HEK293T (cell line): ENCODE measurements around the gene KIF1A.

Experiments
- CTCF ChIA-PET: fragments of 350-600 bp; formaldehyde crosslinking; extraction: SDS; loops from one replicate; lab custom pipeline; 2021; ENCODE audit warnings: antibody characterized with exemption, inconsistent platforms; lab: Yijun Ruan, JAX
- POLR2A ChIA-PET: fragments of 350-600 bp; formaldehyde crosslinking; extraction: SDS; loops from one replicate; lab custom pipeline; 2020; ENCODE audit warnings: antibody characterized with exemption, inconsistent platforms; lab: Yijun Ruan, JAX
- DNase-seq: peaks from one replicate; pipeline ENCODE4 v3.0.0; 2012; ENCODE audit warnings: mixed read lengths; ENCODE audit errors: extremely low spot score
- ARNT ChIP-seq: fragments of 450-650 bp; IDR thresholded peaks from 2 replicates; pipeline ENCODE4 v1.6.1; 2017; ENCODE audit warnings: mild to moderate bottlenecking
- BHLHE40 ChIP-seq: fragments of 450-650 bp; IDR thresholded peaks from 2 replicates; pipeline ENCODE4 v1.6.1; 2016; ENCODE audit warnings: mild to moderate bottlenecking, moderate library complexity, borderline replicate concordance
- CTBP1 ChIP-seq: fragments of 450-650 bp; IDR thresholded peaks from 2 replicates; pipeline ENCODE4 v1.6.1; 2016; ENCODE audit warnings: borderline replicate concordance
- ELF4 ChIP-seq: fragments of 450-650 bp; IDR thresholded peaks from 2 replicates; pipeline ENCODE4 v1.6.1; 2017; ENCODE audit warnings: antibody characterized with exemption
- FOXA1 ChIP-seq: fragments of 450-650 bp; IDR thresholded peaks from 2 replicates; pipeline ENCODE4 v1.6.1; 2016; ENCODE audit warnings: mild to moderate bottlenecking
- FOXK2 ChIP-seq: fragments of 450-650 bp; IDR thresholded peaks from 2 replicates; pipeline ENCODE4 v1.6.1; 2016; ENCODE audit warnings: mild to moderate bottlenecking
- FOXM1 ChIP-seq: fragments of 450-650 bp; IDR thresholded peaks from 2 replicates; pipeline ENCODE4 v1.6.1; 2017; ENCODE audit warnings: mild to moderate bottlenecking, borderline replicate concordance
- HDGF ChIP-seq: fragments of 450-650 bp; IDR thresholded peaks from 2 replicates; pipeline ENCODE4 v1.6.1; 2017; ENCODE audit warnings: antibody characterized with exemption, borderline replicate concordance
- L3MBTL2 ChIP-seq: fragments of 450-650 bp; conservative IDR thresholded peaks from 2 replicates; pipeline ENCODE4 v1.6.1; 2016; ENCODE audit warnings: mild to moderate bottlenecking
- LEF1 ChIP-seq: fragments of 450-650 bp; IDR thresholded peaks from 2 replicates; pipeline ENCODE4 v1.6.1; 2017; ENCODE audit warnings: mild to moderate bottlenecking, borderline replicate concordance
- NFRKB ChIP-seq: fragments of 450-650 bp; IDR thresholded peaks from 2 replicates; pipeline ENCODE4 v1.6.1; 2016; ENCODE audit warnings: mild to moderate bottlenecking, moderate library complexity
- PKNOX1 ChIP-seq: fragments of 450-650 bp; IDR thresholded peaks from 2 replicates; pipeline ENCODE4 v1.6.1; 2016
- SP1 ChIP-seq: fragments of 450-650 bp; IDR thresholded peaks from 2 replicates; pipeline ENCODE4 v1.6.1; 2017
- SUZ12 ChIP-seq: fragments of 450-650 bp; IDR thresholded peaks from 2 replicates; pipeline ENCODE4 v1.6.1; 2016; ENCODE audit warnings: mild to moderate bottlenecking
- TARDBP ChIP-seq: fragments of 450-650 bp; IDR thresholded peaks from 2 replicates; pipeline ENCODE4 v1.6.1; 2016
- ZNF384 ChIP-seq: fragments of 450-650 bp; IDR thresholded peaks from 2 replicates; pipeline ENCODE4 v1.6.1; 2016

Gene KIF1A

GRCh38 chr2:240711701-240712100 is 108.3 kb downstream of the KIF1A start:
- CTCF ChIA-PET, result no interaction called here
- no peak for DNase-seq
- POLR2A ChIA-PET, result no interaction called here
- TF ChIP-seq CTBP1 (no peak), ELF4 (no peak), SP1 (no peak)

GRCh38 chr2:240711296-240711695 is 108.7 kb downstream of the KIF1A start:
- CTCF ChIA-PET, result interaction anchor here (0.6 kb wide), 1 partner anchor 12 kb away, joined by 3 read pairs; no protein-coding TSS in a partner anchor

GRCh38 chr2:240708457-240708856 is 111.6 kb downstream of the KIF1A start:
- POLR2A ChIA-PET, result no interaction called here
- no peak for DNase-seq
- CTCF ChIA-PET, result no interaction called here
- no peak for TF ChIP-seq SUZ12
- TF ChIP-seq TARDBP, result no peak
- TF ChIP-seq LEF1, result no peak
- no peak for TF ChIP-seq FOXK2
- no peak for TF ChIP-seq FOXA1
- TF ChIP-seq FOXM1, result no peak
- no peak for TF ChIP-seq L3MBTL2
- TF ChIP-seq CTBP1, result no peak

More at GRCh38 chr2:240711296-240711695, 108.7 kb downstream of the KIF1A start:
- no peak for TF ChIP-seq ZNF384
- TF ChIP-seq SP1, result no peak
- TF ChIP-seq FOXM1, result no peak
- TF ChIP-seq SUZ12, result no peak
- TF ChIP-seq HDGF, result no peak
- no peak for TF ChIP-seq FOXA1
- TF ChIP-seq NFRKB, result no peak
- TF ChIP-seq TARDBP, result no peak
- TF ChIP-seq LEF1, result no peak
- TF ChIP-seq CTBP1, result no peak
- TF ChIP-seq ELF4, result no peak
- TF ChIP-seq L3MBTL2, result no peak
- no peak for TF ChIP-seq FOXK2
- TF ChIP-seq PKNOX1, result no peak
- TF ChIP-seq ARNT, result no peak
- TF ChIP-seq BHLHE40, result no peak
- POLR2A ChIA-PET, result no interaction called here
- no peak for DNase-seq

- CTCF ChIA-PET, result no interaction called here
- DNase-seq, result no peak
- POLR2A ChIA-PET, result no interaction called here
- TF ChIP-seq SUZ12 (no peak), TARDBP (no peak), PKNOX1 (no peak), HDGF (no peak), FOXK2 (no peak), L3MBTL2 (no peak), LEF1 (no peak), ELF4 (no peak), ARNT (no peak), FOXM1 (no peak)
Observed at GRCh38 chr2:240707821-240708220, 112.2 kb downstream of the KIF1A start.

GRCh38 chr2:240707043-240707756 is 112.8 kb downstream of the KIF1A start:
- no peak for DNase-seq
- ChIA-PET POLR2A (no interaction called here), CTCF (no interaction called here)
- no peak for TF ChIP-seq CTBP1
- TF ChIP-seq NFRKB, result no peak
- TF ChIP-seq PKNOX1, result no peak
- no peak for TF ChIP-seq SUZ12
- TF ChIP-seq ARNT, result no peak
- no peak for TF ChIP-seq FOXK2

- TF ChIP-seq SUZ12 (no peak), CTBP1 (no peak), ARNT (no peak)
- ChIA-PET CTCF (no interaction called here), POLR2A (no interaction called here)
- no peak for DNase-seq
Observed at GRCh38 chr2:240705204-240705791, 114.7 kb downstream of the KIF1A start.

- POLR2A ChIA-PET, result no interaction called here
- no peak for DNase-seq
- CTCF ChIA-PET, result interaction anchor here (0.9 kb wide), 1 partner anchor 191 kb away, joined by 6 read pairs; no protein-coding TSS in a partner anchor
- TF ChIP-seq BHLHE40 (no peak), FOXA1 (no peak), L3MBTL2 (no peak), LEF1 (no peak), SP1 (no peak), FOXM1 (no peak), ZNF384 (no peak), PKNOX1 (no peak), HDGF (no peak)
Observed at GRCh38 chr2:240704651-240705050, 115.4 kb downstream of the KIF1A start.
